Activated CD4-positive, alpha-beta T cell treated with anti-CD3 and anti-CD28 coated beads, Interleukin-2, amount 50 U/mL, for 24 hours (primary cell): ENCODE measurements around the gene PRSS33.

Experiments
- DNase-seq, 2 donors: peaks; one replicate each; pipeline ENCODE4 v3.0.0-alpha.2; 2020; ENCODE audit warnings: low read depth in 1 of 2, low spot score in 1 of 2

Gene PRSS33

GRCh38 chr16:2787406-2787805 is at the start of gene PRSS33:
TSS of gene PRSS33 (minus strand) at chr16:2787560. CDS start at chr16:2786547, 1,013 bp downstream.
- DNase-seq: no peak

GRCh38 chr16:2836646-2837508 is 49.5 kb upstream of the PRSS33 start:
- no peak for DNase-seq

- DNase-seq: no peak
Observed at GRCh38 chr16:2835638-2836493, 48.5 kb upstream of the PRSS33 start.

GRCh38 chr16:2834968-2835367 is 47.6 kb upstream of the PRSS33 start:
- no peak for DNase-seq

GRCh38 chr16:2833776-2834175 is 46.4 kb upstream of the PRSS33 start:
- no peak for DNase-seq

- no peak for DNase-seq
Observed at GRCh38 chr16:2831203-2831602, 43.8 kb upstream of the PRSS33 start.

GRCh38 chr16:2830355-2830695 is 43.0 kb upstream of the PRSS33 start:
- no peak for DNase-seq

GRCh38 chr16:2829501-2830354 is 42.4 kb upstream of the PRSS33 start, which contains the start of gene ZG16B:
TSS of gene ZG16B (plus strand) at chr16:2830303. CDS start at chr16:2830442, 139 bp downstream.
- DNase-seq: no peak

- no peak for DNase-seq
Observed at GRCh38 chr16:2828876-2829430, 41.6 kb upstream of the PRSS33 start.

- no peak for DNase-seq
Observed at GRCh38 chr16:2828521-2828840, 41.1 kb upstream of the PRSS33 start.

- no peak for DNase-seq
Observed at GRCh38 chr16:2827831-2828520, 40.6 kb upstream of the PRSS33 start.

GRCh38 chr16:2827374-2827791 is 40.0 kb upstream of the PRSS33 start:
- no peak for DNase-seq

- no peak for DNase-seq
Observed at GRCh38 chr16:2826591-2827373, 39.4 kb upstream of the PRSS33 start.

GRCh38 chr16:2825906-2826305 is 38.5 kb upstream of the PRSS33 start:
- no peak for DNase-seq

- DNase-seq: no peak
Observed at GRCh38 chr16:2825049-2825742, 37.8 kb upstream of the PRSS33 start.

- no peak for DNase-seq
Observed at GRCh38 chr16:2824626-2825025, 37.3 kb upstream of the PRSS33 start.

- no peak for DNase-seq
Observed at GRCh38 chr16:2822496-2822895, 35.1 kb upstream of the PRSS33 start.

GRCh38 chr16:2822158-2822495 is 34.8 kb upstream of the PRSS33 start:
- no peak for DNase-seq

GRCh38 chr16:2821487-2822157 is 34.3 kb upstream of the PRSS33 start:
- DNase-seq: no peak
